HEK293 (cell line): ENCODE data around the gene AMPD1.

Experiments
- CTCF ChIA-PET: fragments of 350-600 bp; formaldehyde crosslinking; extraction: SDS; loops from one replicate; lab custom pipeline; 2021; ENCODE audit warnings: antibody characterized with exemption; lab: Yijun Ruan, JAX
- POLR2A ChIA-PET: fragments of 300-600 bp; formaldehyde crosslinking; extraction: SDS; loops from one replicate; lab custom pipeline; 2020; ENCODE audit warnings: antibody characterized with exemption, inconsistent platforms; lab: Yijun Ruan, JAX
- H3K27ac ChIP-seq: fragments of 200-500 bp; sonication (Bioruptor generic); 2 replicates; pipeline ENCODE4 v1.5.1; 2014; ENCODE audit warnings: low read depth, low read length, control low read depth, inconsistent platforms; ENCODE audit errors: extremely low read depth
- H3K36me3 ChIP-seq, 2 experiments: fragments of 200-500 bp in 1 of 2; sonication (Bioruptor generic) in 1 of 2; 1 replicate in 1 of 2; 2 replicates in 1 of 2; pipeline ENCODE4 v1.5.1; 2014 to 2017; ENCODE audit warnings: inconsistent platforms in 2 of 2, low read length in 2 of 2; ENCODE audit not compliant: control insufficient read depth in 2 of 2, insufficient read depth in 1 of 2
- H3K4me1 ChIP-seq: fragments of 200-500 bp; sonication (Bioruptor generic); 2 replicates; pipeline ENCODE4 v1.5.1; 2014; ENCODE audit warnings: mild to moderate bottlenecking, low read length, inconsistent platforms; ENCODE audit not compliant: control insufficient read depth, insufficient read depth
- H3K4me3 ChIP-seq: 2 replicates; pipeline ENCODE4 v1.5.1; 2011; ENCODE audit warnings: low read depth, mild to moderate bottlenecking, control low read depth, low read length, moderate library complexity
- H3K9me3 ChIP-seq: fragments of 200-500 bp; sonication (Bioruptor generic); 2 replicates; pipeline ENCODE4 v1.5.1; 2014; ENCODE audit warnings: low read depth, low read length, inconsistent platforms; ENCODE audit not compliant: control insufficient read depth, insufficient read depth
- GLI2 ChIP-seq: fragments of 450-650 bp; formaldehyde crosslinking; IDR thresholded peaks from 2 replicates; pipeline ENCODE4; 2017; ENCODE audit warnings: missing biosample characterization, missing genetic modification characterization, low read depth, borderline replicate concordance
- GLIS2 ChIP-seq: fragments of 450-650 bp; formaldehyde crosslinking; IDR thresholded peaks from 2 replicates; pipeline ENCODE4 v1.5.1; 2016; ENCODE audit warnings: missing biosample characterization, missing genetic modification characterization
- KLF8 ChIP-seq: fragments of 450-650 bp; formaldehyde crosslinking; IDR thresholded peaks from 2 replicates; pipeline ENCODE4 v1.5.1; 2016; ENCODE audit warnings: missing biosample characterization, missing genetic modification characterization
- OSR2 ChIP-seq: fragments of 450-650 bp; formaldehyde crosslinking; IDR thresholded peaks from 2 replicates; pipeline ENCODE4 v1.5.1; 2016; ENCODE audit warnings: missing biosample characterization, missing genetic modification characterization
- RBAK ChIP-seq: fragments of 450-650 bp; formaldehyde crosslinking; IDR thresholded peaks from 2 replicates; pipeline ENCODE4 v1.5.1; 2016; ENCODE audit warnings: missing biosample characterization, missing genetic modification characterization
- SP3 ChIP-seq: fragments of 450-650 bp; formaldehyde crosslinking; IDR thresholded peaks from 2 replicates; pipeline ENCODE4 v1.5.1; 2016; ENCODE audit warnings: missing biosample characterization, missing genetic modification characterization
- TSHZ1 ChIP-seq: fragments of 450-650 bp; formaldehyde crosslinking; IDR thresholded peaks from 2 replicates; pipeline ENCODE4 v1.5.1; 2016; ENCODE audit warnings: missing biosample characterization, missing genetic modification characterization, borderline replicate concordance
- ZBTB21 ChIP-seq: fragments of 450-650 bp; formaldehyde crosslinking; IDR thresholded peaks from 2 replicates; pipeline ENCODE4 v1.5.1; 2017; ENCODE audit warnings: missing biosample characterization, missing genetic modification characterization
- ZFHX2 ChIP-seq: fragments of 450-650 bp; formaldehyde crosslinking; conservative IDR thresholded peaks from 2 replicates; pipeline ENCODE4 v1.5.1; 2016; ENCODE audit warnings: missing biosample characterization, missing genetic modification characterization
- ZIC2 ChIP-seq: fragments of 450-650 bp; formaldehyde crosslinking; IDR thresholded peaks from 2 replicates; pipeline ENCODE4 v1.5.1; 2016; ENCODE audit warnings: missing biosample characterization, missing genetic modification characterization
- ZNF2 ChIP-seq: fragments of 450-650 bp; formaldehyde crosslinking; IDR thresholded peaks from 2 replicates; pipeline ENCODE4 v1.5.1; 2016; ENCODE audit warnings: missing biosample characterization, missing genetic modification characterization
- ZNF549 ChIP-seq: fragments of 450-650 bp; IDR thresholded peaks from 2 replicates; pipeline ENCODE4 v1.5.1; 2018; ENCODE audit warnings: missing biosample characterization, missing genetic modification characterization, mild to moderate bottlenecking, inconsistent platforms, moderate library complexity
- ZNF561 ChIP-seq: fragments of 450-650 bp; IDR thresholded peaks from 2 replicates; pipeline ENCODE4 v1.5.1; 2018; ENCODE audit warnings: missing biosample characterization, missing genetic modification characterization, borderline replicate concordance
- ZNF629 ChIP-seq: fragments of 450-650 bp; formaldehyde crosslinking; IDR thresholded peaks from 2 replicates; pipeline ENCODE4 v1.5.1; 2017; ENCODE audit warnings: missing biosample characterization, missing genetic modification characterization
- ZNF654 ChIP-seq: fragments of 450-650 bp; formaldehyde crosslinking; IDR thresholded peaks from 2 replicates; pipeline ENCODE4 v1.5.1; 2016; ENCODE audit warnings: low read depth, missing biosample characterization, missing genetic modification characterization
- ZNF843 ChIP-seq: fragments of 450-650 bp; formaldehyde crosslinking; IDR thresholded peaks from 2 replicates; pipeline ENCODE4 v1.5.1; 2016; ENCODE audit warnings: missing biosample characterization, missing genetic modification characterization
- TF ChIP-seq, protein P1 (sequence below): fragments of 450-650 bp; formaldehyde crosslinking; IDR thresholded peaks from 2 replicates; pipeline ENCODE4 v1.5.1; 2016; ENCODE audit warnings: missing biosample characterization, missing genetic modification characterization
- TF ChIP-seq, protein P2 (sequence below): fragments of 450-650 bp; formaldehyde crosslinking; IDR thresholded peaks from 2 replicates; pipeline ENCODE4 v1.5.1; 2016; ENCODE audit warnings: missing biosample characterization, missing genetic modification characterization

AMPD1 gene

DNA sequence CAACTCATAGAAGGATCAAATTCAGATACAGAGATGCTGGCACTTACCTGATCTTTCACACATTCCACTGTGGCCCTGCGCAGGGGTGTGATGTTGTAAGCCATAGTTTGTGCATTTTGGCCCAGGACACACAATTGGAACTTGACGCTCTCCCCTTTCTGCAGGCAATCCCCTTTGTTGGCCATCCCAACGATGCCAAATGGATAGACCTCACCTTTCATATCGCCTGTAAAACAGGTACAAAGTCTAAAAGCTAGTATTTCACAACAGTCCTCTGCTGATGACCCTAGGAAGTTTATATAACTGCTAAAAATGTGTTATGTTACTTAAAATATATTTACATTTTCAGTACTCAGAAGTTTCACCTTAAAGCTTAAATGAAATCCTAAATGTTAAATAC lies 25.1 kb upstream of the AMPD1 start (continued):
- TF ChIP-seq ZNF654 (tag by site-specific recombination) (no peak), ZNF629 (no peak), SP3 (tag by site-specific recombination) (no peak), GLI2 (no peak)
- TF ChIP-seq, protein P1, sequence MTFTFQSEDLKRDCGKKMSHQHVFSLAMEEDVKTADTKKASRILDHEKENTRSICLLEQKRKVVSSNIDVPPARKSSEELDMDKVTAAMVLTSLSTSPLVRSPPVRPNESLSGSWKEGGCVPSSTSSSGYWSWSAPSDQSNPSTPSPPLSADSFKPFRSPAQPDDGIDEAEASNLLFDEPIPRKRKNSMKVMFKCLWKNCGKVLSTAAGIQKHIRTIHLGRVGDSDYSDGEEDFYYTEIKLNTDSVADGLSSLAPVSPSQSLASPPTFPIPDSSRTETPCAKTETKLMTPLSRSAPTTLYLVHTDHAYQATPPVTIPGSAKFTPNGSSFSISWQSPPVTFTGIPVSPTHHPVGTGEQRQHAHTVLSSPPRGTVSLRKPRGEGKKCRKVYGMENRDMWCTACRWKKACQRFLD (tag by site-specific recombination) = no peak
- TF ChIP-seq, all 188 proteins: peak for 0

- Histone ChIP-seq H3K4me3 (no peak overlapping the region), H3K27ac (no peak overlapping the region), H3K4me1 (no peaks in the 10 kb centered on the region)
- TF ChIP-seq TSHZ1 = no peak
- no peak for TF ChIP-seq KLF8
- TF ChIP-seq, all 188 proteins: peak for 0
- ChIA-PET POLR2A (no interaction called here), CTCF (no interaction called here)
- Histone ChIP-seq H3K9me3 (no peaks in the 10 kb centered on the region), H3K36me3 (peaks cover 49 to 83% of the 10 kb centered on the region in 2 experiments)
Observed at GRCh38 chr1:114719424-114719787, 24.1 kb upstream of the AMPD1 start.

DNA sequence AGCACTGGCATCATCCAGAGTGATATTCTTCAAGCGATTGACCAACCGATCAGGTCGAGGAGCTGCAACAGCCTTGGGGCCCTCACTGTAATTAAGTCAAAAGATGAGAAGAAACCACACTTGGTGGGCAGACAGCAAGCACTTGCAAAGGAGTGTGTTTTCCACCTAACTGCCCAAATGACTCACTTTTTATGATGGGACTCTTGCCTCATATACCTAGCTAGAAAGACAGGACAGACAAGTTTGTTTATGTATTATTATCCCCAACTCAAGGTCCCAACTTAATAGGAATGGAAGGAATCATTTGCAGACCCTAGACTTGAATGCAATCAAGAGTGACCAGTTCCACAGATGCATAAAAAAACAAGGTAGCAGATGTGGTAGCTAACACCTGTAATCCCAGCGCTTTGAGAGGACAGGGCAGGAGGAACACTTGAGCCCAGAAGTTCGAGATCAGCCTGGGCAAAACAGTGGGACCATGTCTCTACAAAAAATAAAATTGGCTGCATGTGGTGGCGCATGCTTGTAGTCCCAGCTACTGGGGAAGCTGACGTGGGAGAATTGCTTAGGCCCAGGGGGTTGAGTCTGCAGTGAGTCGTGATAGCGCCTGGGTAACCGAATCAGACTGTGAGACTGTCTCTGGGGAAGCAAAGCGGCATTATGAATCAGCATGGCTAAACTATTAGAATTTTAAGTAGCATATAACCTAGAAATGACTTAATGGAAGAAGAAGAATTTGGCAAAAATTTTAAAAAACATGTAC lies 23.5 kb upstream of the AMPD1 start:
- no peaks in the 10 kb centered on the region for H3K9me3 ChIP-seq
- POLR2A ChIA-PET = no interaction called here
- peaks cover 48 to 83% of the 10 kb centered on the region in 2 experiments for H3K36me3 ChIP-seq
- H3K27ac ChIP-seq = no peak overlapping the region
- TF ChIP-seq OSR2 (tag by site-specific recombination) = peak; percentile 59; the same call in 1 of the 2 replicates
- TF ChIP-seq RBAK (tag by site-specific recombination) = no peak
- TF ChIP-seq, all 188 proteins: peak for 1
- CTCF ChIA-PET = no interaction called here
- Histone ChIP-seq H3K4me3 (no peak overlapping the region), H3K4me1 (no peaks in the 10 kb centered on the region)

- Histone ChIP-seq H3K4me3 (peak within 1 kb of the TSS; percentile 96), H3K9me3 (no peaks in the 10 kb centered on the region), H3K36me3 (peaks cover 37 to 83% of the 10 kb centered on the region in 2 experiments), H3K4me1 (no peaks in the 10 kb centered on the region), H3K27ac (peak within 1 kb of the TSS; percentile 16; the same call in 1 of the 2 replicates)
- CTCF ChIA-PET = interaction anchor here (0.7 to 1.3 kb wide), 3 partner anchors 263 to 370 kb away, joined by 3 to 6 read pairs (median 3); no protein-coding TSS in a partner anchor
- POLR2A ChIA-PET = interaction anchor here (1.2 to 1.9 kb wide), 4 partner anchors 14 to 64 kb away, joined by 3 to 4 read pairs (median 3); partner anchors contain the start of genes AMPD1, DENND2C and SIKE1
- TF ChIP-seq GLIS2 (tag by site-specific recombination) (peak; percentile 59; the same call in 1 of the 2 replicates), ZNF843 (tag by site-specific recombination) (0 out of 2 replicates have a peak, but pooled peaks have one; percentile 29), ZNF561 (tag by site-specific recombination) (peak; percentile 50; the same call in 1 of the 2 replicates), ZIC2 (tag by site-specific recombination) (no peak), ZNF2 (tag by site-specific recombination) (0 out of 2 replicates have a peak, but pooled peaks have one; percentile 30), ZBTB21 (tag by site-specific recombination) (peak; percentile 54; the same call in 1 of the 2 replicates), ZFHX2 (tag by site-specific recombination) (peak; percentile 38; the same call in 1 of the 2 replicates), ZNF549 (peak; percentile 92)
- TF ChIP-seq, protein P2, sequence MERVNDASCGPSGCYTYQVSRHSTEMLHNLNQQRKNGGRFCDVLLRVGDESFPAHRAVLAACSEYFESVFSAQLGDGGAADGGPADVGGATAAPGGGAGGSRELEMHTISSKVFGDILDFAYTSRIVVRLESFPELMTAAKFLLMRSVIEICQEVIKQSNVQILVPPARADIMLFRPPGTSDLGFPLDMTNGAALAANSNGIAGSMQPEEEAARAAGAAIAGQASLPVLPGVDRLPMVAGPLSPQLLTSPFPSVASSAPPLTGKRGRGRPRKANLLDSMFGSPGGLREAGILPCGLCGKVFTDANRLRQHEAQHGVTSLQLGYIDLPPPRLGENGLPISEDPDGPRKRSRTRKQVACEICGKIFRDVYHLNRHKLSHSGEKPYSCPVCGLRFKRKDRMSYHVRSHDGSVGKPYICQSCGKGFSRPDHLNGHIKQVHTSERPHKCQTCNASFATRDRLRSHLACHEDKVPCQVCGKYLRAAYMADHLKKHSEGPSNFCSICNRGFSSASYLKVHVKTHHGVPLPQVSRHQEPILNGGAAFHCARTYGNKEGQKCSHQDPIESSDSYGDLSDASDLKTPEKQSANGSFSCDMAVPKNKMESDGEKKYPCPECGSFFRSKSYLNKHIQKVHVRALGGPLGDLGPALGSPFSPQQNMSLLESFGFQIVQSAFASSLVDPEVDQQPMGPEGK (tag by site-specific recombination) = peak; percentile 97
Observed at GRCh38 chr1:114716304-114717170, 21.2 kb upstream of the AMPD1 start, which contains the start of gene NRAS. NRAS (minus strand) TSS chr1:114716771; CDS start chr1:114716160, 611 bp downstream.
